Subcutaneous abdominal adipose tissue (tissue), 5 donors: Measurements from ENCODE around the gene CUX1.
"Not testable (repeated sequence)": the region's sequence is repeated elsewhere in the genome, so short reads cannot be mapped to it uniquely, and the experiment has no call there.

Source experiments
- H3K27ac ChIP-seq: one replicate; pipeline ENCODE4 v1.7.0; 2013; ENCODE audit warnings: low read depth, mild to moderate bottlenecking, inconsistent platforms, low read length, moderate library complexity
- H3K27me3 ChIP-seq, 5 donors: one replicate each; pipeline ENCODE4 v1.7.0; 2013; ENCODE audit warnings: low read length in 5 of 5, inconsistent platforms in 1 of 5; ENCODE audit not compliant: control insufficient read depth in 5 of 5, insufficient read depth in 4 of 5
- H3K36me3 ChIP-seq, 5 donors: one replicate each; pipeline ENCODE4 v1.7.0; 2013; ENCODE audit warnings: low read length in 5 of 5; ENCODE audit not compliant: control insufficient read depth in 5 of 5, insufficient read depth in 5 of 5
- H3K4me1 ChIP-seq, 5 donors: one replicate each; pipeline ENCODE4 v1.7.0; 2013; ENCODE audit warnings: low read length in 5 of 5, mild to moderate bottlenecking in 3 of 5, moderate library complexity in 1 of 5; ENCODE audit not compliant: control insufficient read depth in 5 of 5, insufficient read depth in 5 of 5
- H3K4me3 ChIP-seq, 5 donors: one replicate each; pipeline ENCODE4 v1.7.0; 2013; ENCODE audit warnings: low read length in 5 of 5, low read depth in 1 of 5
- H3K9ac ChIP-seq, 5 donors: one replicate each; pipeline ENCODE4 v1.7.0; 2013; ENCODE audit warnings: low read length in 5 of 5, mild to moderate bottlenecking in 4 of 5, moderate library complexity in 3 of 5
- H3K9me3 ChIP-seq, 5 donors: one replicate each; pipeline ENCODE4 v1.7.0; 2013; ENCODE audit warnings: low read length in 5 of 5; ENCODE audit not compliant: control insufficient read depth in 5 of 5
- donor health status: healthy.
- donor health status: healthy.
- donor health status: healthy.
- donor health status: healthy.
- donor health status: healthy.

The CUX1 gene

GRCh38 chr7:101823596-101823995 is 6.2 kb downstream of the CUX1 start:
- peak overlapping the region in 1 of 5 donors; percentile 40 for H3K9ac ChIP-seq
- no peaks in the 10 kb centered on the region for H3K36me3 ChIP-seq
- H3K4me1 ChIP-seq: peaks cover 0 to 25% (median 18%) of the 10 kb centered on the region in 5 donors
- H3K27me3 ChIP-seq: no peaks in the 10 kb centered on the region
- no peak overlapping the region for H3K27ac ChIP-seq
- no peaks in the 10 kb centered on the region for H3K9me3 ChIP-seq
- no peak overlapping the region for H3K4me3 ChIP-seq

DNA sequence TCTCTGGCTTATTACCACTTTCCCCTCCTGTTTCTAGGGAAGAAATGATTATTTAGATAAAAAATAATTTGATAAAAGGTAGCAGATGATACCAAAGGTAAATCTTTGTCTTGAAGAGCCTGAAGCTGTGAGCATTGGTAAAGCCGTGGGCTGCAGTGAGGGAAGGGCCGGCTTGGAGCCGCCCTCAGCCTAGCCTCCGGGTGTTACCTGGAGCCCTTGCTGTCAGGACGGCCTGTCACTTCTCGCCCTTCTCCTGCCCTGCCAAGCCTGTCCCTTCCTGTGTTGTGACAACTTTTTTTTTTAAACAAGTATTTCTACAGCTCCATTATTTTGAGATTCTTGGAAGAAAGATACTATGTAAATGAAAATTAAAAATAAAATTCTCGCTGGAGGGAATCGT is 7.0 kb downstream of the CUX1 start:
- Histone ChIP-seq H3K4me3 (no peak overlapping the region), H3K27ac (no peak overlapping the region), H3K9me3 (no peaks in the 10 kb centered on the region), H3K4me1 (peaks cover 0 to 17% (median 11%) of the 10 kb centered on the region in 5 donors), H3K36me3 (no peaks in the 10 kb centered on the region), H3K9ac (no peak overlapping the region), H3K27me3 (no peaks in the 10 kb centered on the region)

DNA sequence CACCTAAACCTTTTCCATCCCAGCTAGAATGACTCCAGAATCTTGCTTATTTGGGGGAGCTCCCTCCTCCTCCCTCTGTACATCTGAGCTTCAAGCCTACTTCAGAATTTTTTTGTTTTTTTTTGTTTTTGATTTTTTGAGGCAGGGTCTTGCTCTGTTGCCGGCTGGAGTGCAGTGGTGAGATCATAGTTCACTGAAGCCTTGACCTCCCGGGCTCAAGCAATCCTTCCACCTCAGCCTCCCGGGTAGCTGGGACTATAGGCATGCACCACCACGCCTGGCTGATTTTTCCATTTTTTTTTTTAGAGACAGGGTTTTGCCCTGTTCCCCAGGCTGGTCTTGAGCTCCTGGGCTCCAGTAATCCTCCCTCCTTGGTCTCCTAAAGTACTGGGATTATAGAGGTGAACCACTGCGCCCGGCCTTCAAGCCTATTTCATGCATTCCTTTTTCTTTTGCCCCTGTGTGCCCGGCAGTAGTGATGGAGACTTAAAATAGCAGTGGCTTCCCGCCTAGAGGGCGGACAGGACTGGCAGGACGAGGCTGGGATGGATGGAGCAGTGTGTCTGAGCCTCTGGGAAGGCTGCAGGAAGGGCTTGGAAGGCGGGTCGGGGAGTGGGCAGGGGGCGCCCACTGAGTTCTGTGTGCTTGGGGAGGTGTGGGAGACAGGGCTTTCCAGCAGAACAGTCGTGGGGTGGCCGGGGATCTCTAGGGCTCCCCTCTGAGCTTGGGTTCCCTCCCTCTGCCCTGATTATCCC is 8.8 kb downstream of the CUX1 start:
- peaks cover 0 to 17% (median 11%) of the 10 kb centered on the region in 5 donors for H3K4me1 ChIP-seq
- no peaks in the 10 kb centered on the region for H3K36me3 ChIP-seq
- H3K9me3 ChIP-seq: no peaks in the 10 kb centered on the region
- no peak overlapping the region for H3K27ac ChIP-seq
- H3K4me3 ChIP-seq: no peak overlapping the region
- H3K27me3 ChIP-seq: no peaks in the 10 kb centered on the region
- H3K9ac ChIP-seq: no peak overlapping the region

DNA sequence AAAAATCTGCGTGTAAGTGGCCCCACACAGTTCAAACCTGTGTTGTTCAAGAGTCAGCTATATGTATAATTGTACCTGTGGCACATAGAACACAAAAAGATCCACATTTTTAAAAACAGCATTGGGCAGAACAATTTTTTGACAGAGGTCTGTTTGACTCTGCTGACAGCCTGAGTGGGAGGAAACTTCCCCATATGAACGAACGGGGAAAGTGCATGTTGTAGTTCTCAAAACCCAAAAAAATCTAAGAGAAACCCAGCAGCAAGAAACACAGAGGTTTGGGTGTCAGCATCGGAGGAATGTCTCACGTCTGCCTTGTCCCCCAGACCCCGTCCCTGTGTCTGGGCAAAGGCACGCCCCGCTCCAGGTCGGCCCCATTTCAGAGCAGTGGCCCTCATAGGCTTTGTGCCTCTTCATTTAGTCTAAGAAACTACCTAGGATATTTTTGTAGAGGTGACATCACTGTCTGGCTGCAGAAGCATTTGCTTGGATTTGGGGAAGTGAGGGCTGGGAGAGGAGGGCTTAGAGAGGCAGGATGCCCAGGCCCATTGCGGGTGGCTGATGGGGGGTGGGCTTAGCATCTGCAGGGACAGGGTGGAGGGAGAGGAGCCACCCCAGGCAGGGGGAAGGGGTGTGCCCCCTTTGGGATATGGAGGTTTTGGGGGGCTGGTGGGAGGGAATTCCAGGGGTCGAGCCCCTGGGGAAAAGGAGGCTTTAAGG is 11.0 kb downstream of the CUX1 start:
- no peaks in the 10 kb centered on the region for H3K27me3 ChIP-seq
- H3K4me3 ChIP-seq: no peak overlapping the region
- peak overlapping the region in 1 of 5 donors; percentile 4 for H3K9ac ChIP-seq
- no peaks in the 10 kb centered on the region for H3K36me3 ChIP-seq
- peaks cover 0 to 11% (median 5%) of the 10 kb centered on the region in 5 donors for H3K4me1 ChIP-seq
- no peak overlapping the region for H3K27ac ChIP-seq
- no peaks in the 10 kb centered on the region for H3K9me3 ChIP-seq

DNA sequence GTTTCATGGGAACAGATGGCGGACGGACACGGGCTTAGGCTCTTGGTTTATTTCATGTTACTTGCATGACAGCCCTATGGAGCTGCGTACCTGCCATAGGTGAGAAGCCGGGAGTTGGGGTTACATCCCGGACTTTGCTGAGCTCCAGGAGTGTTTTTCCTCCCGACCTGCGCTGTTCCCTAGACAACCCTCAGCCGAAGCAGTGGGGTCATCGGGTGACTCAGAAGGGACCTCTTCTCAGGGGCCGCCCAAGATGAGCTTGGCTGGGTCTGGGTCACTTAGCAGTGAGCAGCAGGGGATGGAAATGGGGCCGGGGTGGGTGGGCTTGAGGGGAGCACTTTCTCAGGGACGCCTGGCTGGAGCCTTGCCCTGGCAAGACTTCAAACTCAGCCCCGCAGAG is 11.9 kb downstream of the CUX1 start:
- H3K9me3 ChIP-seq: no peaks in the 10 kb centered on the region
- H3K27me3 ChIP-seq: no peaks in the 10 kb centered on the region
- H3K4me3 ChIP-seq: no peak overlapping the region
- no peak overlapping the region for H3K9ac ChIP-seq
- H3K4me1 ChIP-seq: peaks cover 0 to 8% (median 0%) of the 10 kb centered on the region in 5 donors
- no peak overlapping the region for H3K27ac ChIP-seq
- H3K36me3 ChIP-seq: no peaks in the 10 kb centered on the region

DNA sequence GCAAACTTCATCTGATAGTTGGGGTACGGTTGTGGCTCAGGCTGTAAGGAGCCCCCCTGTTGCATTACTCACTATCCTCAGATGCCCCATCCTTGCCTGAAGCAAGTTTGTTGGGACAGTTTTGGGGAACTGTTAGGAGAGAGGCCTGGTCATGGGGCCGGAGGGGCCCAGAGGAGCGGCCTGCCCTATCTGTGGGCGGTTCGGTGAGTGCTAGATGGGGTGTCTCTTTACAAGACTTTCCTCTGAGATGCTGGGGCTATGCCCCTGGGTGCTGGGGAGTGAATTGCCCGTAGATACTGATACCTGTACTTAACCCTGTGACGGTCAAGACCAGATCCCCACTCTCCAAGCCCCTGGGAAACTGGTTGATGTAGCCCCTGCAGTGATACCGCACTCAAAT is 12.4 kb downstream of the CUX1 start:
- Histone ChIP-seq H3K4me3 (no peak overlapping the region), H3K9ac (no peak overlapping the region), H3K27me3 (no peaks in the 10 kb centered on the region), H3K4me1 (peaks cover 0 to 8% (median 0%) of the 10 kb centered on the region in 5 donors), H3K27ac (no peak overlapping the region), H3K36me3 (no peaks in the 10 kb centered on the region), H3K9me3 (no peaks in the 10 kb centered on the region)

GRCh38 chr7:101831396-101831795 is 14.0 kb downstream of the CUX1 start:
- H3K4me3 ChIP-seq, H3K27me3 ChIP-seq, H3K27ac ChIP-seq, H3K9me3 ChIP-seq, H3K9ac ChIP-seq, H3K36me3 ChIP-seq, H3K4me1 ChIP-seq: not testable (repeated sequence)

GRCh38 chr7:101832205-101832631 is 14.8 kb downstream of the CUX1 start:
- peaks cover 0 to 4% (median 0%) of the 10 kb centered on the region in 5 donors for H3K4me1 ChIP-seq
- H3K9ac ChIP-seq: no peak overlapping the region
- no peaks in the 10 kb centered on the region for H3K36me3 ChIP-seq
- H3K9me3 ChIP-seq: no peaks in the 10 kb centered on the region
- H3K27ac ChIP-seq: no peak overlapping the region
- H3K4me3 ChIP-seq: no peak overlapping the region
- no peaks in the 10 kb centered on the region for H3K27me3 ChIP-seq

DNA sequence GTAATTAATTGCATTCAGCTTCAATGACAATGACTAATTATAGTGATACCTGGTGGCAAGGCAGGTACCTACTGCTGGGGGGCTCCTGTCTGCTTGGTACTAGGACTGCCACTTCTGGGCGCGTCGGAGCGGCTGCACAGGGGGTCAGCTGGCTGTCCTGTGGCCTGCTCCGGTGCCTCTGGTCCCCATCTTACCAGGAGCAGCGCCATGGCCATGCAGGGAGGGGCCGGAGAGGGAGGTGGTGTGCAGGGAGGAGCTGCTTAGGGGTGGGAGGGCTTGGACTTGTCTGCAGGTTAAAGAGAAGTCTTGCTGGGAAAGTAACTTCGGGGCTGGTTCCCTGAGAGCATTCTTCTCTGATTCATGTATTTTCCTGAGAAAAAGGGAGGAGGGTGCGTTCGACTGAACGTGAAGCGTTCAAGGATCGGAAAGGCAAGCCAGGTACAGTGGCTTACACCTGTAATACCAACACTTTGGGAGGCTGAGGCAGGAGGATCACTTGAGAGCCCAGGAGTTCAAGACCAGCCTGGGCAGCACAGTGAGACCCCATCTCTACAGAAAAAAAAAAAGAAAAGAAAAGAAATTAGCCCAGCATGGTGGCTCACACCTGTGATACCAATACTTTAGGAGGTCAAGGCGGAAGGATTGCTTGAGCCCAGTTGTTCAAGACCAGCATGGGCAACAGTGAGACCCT is 15.4 kb downstream of the CUX1 start:
- Histone ChIP-seq H3K27me3 (no peaks in the 10 kb centered on the region), H3K27ac (no peak overlapping the region), H3K9me3 (no peaks in the 10 kb centered on the region), H3K4me3 (no peak overlapping the region), H3K36me3 (no peaks in the 10 kb centered on the region), H3K9ac (no peak overlapping the region), H3K4me1 (peaks cover 0 to 4% (median 0%) of the 10 kb centered on the region in 5 donors)

DNA sequence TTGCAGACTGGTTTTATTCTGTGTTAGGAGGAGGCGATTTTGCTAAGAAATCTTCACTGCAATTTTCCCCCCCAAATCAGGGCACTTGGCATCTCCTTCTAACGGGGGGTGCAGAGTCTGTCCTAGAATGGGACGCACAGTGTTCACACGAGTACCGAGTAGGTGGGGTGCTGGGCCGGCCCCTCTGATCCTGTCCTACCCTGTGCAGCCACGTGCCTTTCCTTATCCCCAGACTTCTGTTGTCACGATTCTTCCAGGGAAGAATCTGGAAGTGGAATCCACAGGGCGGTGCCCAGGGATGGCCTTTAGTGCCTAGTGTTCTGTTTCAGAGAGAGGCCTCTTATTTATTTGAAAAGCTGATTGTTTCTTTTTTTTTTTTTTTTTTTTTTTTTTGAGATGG is 16.4 kb downstream of the CUX1 start:
- Histone ChIP-seq H3K9ac (no peak overlapping the region), H3K4me3 (no peak overlapping the region), H3K27me3 (no peaks in the 10 kb centered on the region), H3K36me3 (no peaks in the 10 kb centered on the region), H3K4me1 (peaks cover 0 to 4% (median 0%) of the 10 kb centered on the region in 5 donors), H3K27ac (no peak overlapping the region), H3K9me3 (no peaks in the 10 kb centered on the region)
